Stimulated activated CD8-positive, alpha-beta memory T cell treated with anti-CD3 and anti-CD28 coated beads, Interleukin-15, amount 100 ng/mL, for 1 hour (primary cell): ENCODE data around the gene GPS1.
"Not testable (repeated sequence)": the region's sequence is repeated elsewhere in the genome, so short reads cannot be mapped to it uniquely, and the experiment has no call there.

ENCODE experiments used
- DNase-seq: peaks from one replicate; pipeline ENCODE4 v3.0.0-alpha.2; 2020; ENCODE audit warnings: low read depth

The GPS1 gene

GRCh38 chr17:82028966-82029365 is 22.7 kb upstream of the GPS1 start:
- no peak for DNase-seq

- no peak for DNase-seq
Observed at GRCh38 chr17:82029391-82029790, 22.3 kb upstream of the GPS1 start.

GRCh38 chr17:82029990-82030469 is 21.7 kb upstream of the GPS1 start:
- no peak for DNase-seq

GRCh38 chr17:82030470-82031302 is 21.0 kb upstream of the GPS1 start:
- DNase-seq: peak; percentile 60

GRCh38 chr17:82031303-82031884 is 20.3 kb upstream of the GPS1 start, which contains the start of gene RAC3:
TSS of gene RAC3 (plus strand) at chr17:82031678. CDS start at chr17:82031762, 84 bp downstream.
- DNase-seq: no peak

- no peak for DNase-seq
Observed at GRCh38 chr17:82031885-82032627, 19.6 kb upstream of the GPS1 start.

- no peak for DNase-seq
Observed at GRCh38 chr17:82033359-82034085, 18.2 kb upstream of the GPS1 start.

- DNase-seq: no peak
Observed at GRCh38 chr17:82034371-82035011, 17.2 kb upstream of the GPS1 start.

- no peak for DNase-seq
Observed at GRCh38 chr17:82035488-82035887, 16.2 kb upstream of the GPS1 start.

GRCh38 chr17:82035956-82036633 is 15.6 kb upstream of the GPS1 start:
- DNase-seq: no peak

- DNase-seq: no peak
Observed at GRCh38 chr17:82036634-82037091, 15.0 kb upstream of the GPS1 start.

- peak; percentile 90 for DNase-seq
Observed at GRCh38 chr17:82037092-82037888, 14.4 kb upstream of the GPS1 start, which contains the start of gene DCXR. TSS of gene DCXR (minus strand) at chr17:82037697. CDS start at chr17:82037682, 15 bp downstream.

- no peak for DNase-seq
Observed at GRCh38 chr17:82037889-82038195, 13.9 kb upstream of the GPS1 start.

- not testable (repeated sequence) for DNase-seq
Observed at GRCh38 chr17:82038796-82039409, 12.8 kb upstream of the GPS1 start.

- DNase-seq: no peak
Observed at GRCh38 chr17:82039695-82040299, 11.9 kb upstream of the GPS1 start.

- no peak for DNase-seq
Observed at GRCh38 chr17:82041144-82041814, 10.4 kb upstream of the GPS1 start.

- no peak for DNase-seq
Observed at GRCh38 chr17:82042649-82043048, 9.0 kb upstream of the GPS1 start.

GRCh38 chr17:82043507-82043906 is 8.2 kb upstream of the GPS1 start:
- DNase-seq: no peak
